Measurements from ENCODE around the gene VASH2. TPM values are rescaled to one million over a fixed set of nuclear protein-coding genes. Genes with fewer than 3 reads are reported as not detected.

VASH2 gene
- total and polyA plus RNA-seq, 12 donors, result 0.16 to 5.5 (median 0.29) TPM; not detected in 3

DNA sequence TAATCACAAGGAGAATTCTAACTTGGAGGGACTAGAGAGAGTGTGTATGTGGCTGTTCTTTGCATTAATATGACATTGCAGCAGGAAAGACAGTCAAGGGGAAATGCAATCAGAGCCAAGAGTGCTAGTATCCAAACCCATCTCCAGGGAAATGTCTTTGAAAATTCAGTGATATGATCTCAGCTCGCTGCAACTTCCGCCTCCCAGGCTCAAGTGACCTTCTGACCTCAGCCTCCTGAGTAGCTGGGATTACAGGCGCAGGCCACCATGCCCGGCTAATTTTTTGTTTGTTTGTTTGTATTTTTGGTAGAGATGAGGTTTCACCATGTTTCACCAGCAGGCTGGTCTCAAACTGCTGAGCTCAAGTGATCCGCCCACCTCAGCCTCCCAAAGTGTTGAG lies 16.3 kb downstream of the VASH2 start:
- Histone ChIP-seq H3K9me3 (replicated peaks in 1 of 3) (no peaks in the 10 kb centered on the region), H3K36me3 (replicated peaks in 1 of 2) (no peaks in the 10 kb centered on the region), H3K27me3 (peaks cover 10% of the 10 kb centered on the region), H3K4me3 (no peak overlapping the region), H3K27ac (no peak overlapping the region), H3K4me1 (replicated peaks in 1 of 2) (no peaks in the 10 kb centered on the region)
- 75 to 89% (median 83%) methylated on average over 5 of the region's 5 CpGs for WGBS, 4 donors
- no peak for DNase-seq
- TF ChIP-seq POLR2A (IDR thresholded peaks at IDR 0.05) (no peak), CTCF (IDR thresholded peaks at IDR 0.05) (no peak)
- intact Hi-C loops (cut with DNase I), result no loop called here

- Histone ChIP-seq H3K36me3 (replicated peaks in 1 of 2) (no peaks in the 10 kb centered on the region), H3K27me3 (peaks cover 13% of the 10 kb centered on the region), H3K4me1 (replicated peaks in 1 of 2) (no peaks in the 10 kb centered on the region), H3K9me3 (replicated peaks in 1 of 3) (no peaks in the 10 kb centered on the region), H3K4me3 (no peak overlapping the region), H3K27ac (no peak overlapping the region)
- WGBS, 4 donors, result 79 to 89% (median 81%) methylated on average over 8 of the region's 8 CpGs
- intact Hi-C loops (cut with DNase I), result no loop called here
- TF ChIP-seq POLR2A (IDR thresholded peaks at IDR 0.05) (no peak), CTCF (IDR thresholded peaks at IDR 0.05) (peak in 5 of 6 experiments; percentile 20 to 49 (median 40))
- DNase-seq, result no peak
These were observed 17.5 kb downstream of the VASH2 start for GRCh38 chr1:212967801-212968200.

DNA sequence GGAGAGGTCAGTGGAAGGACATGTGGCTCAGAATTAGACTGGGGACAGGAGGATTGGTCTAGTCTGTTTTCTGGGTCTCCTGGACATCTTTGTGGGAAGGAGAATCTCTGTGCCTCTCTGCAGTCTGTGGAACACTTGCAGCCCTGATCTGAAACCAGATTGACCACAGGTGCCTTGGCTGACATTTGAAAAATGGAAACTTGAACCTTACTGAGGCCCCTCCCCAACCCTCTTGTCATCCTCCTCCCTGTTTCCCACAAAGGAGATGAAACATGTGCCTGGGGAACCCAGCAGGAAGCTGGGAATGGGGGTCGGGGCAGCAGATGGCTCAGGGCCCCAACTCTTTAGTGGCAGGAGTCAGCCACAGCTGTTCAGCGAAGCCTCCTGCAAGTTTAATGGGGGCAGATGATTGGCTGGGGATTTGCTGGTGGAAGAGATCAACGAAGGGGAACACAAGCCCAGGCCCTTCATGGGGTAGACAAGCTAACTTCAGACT lies 18.1 kb downstream of the VASH2 start:
- H3K4me3 ChIP-seq, result no peak overlapping the region
- H3K27ac ChIP-seq, result no peak overlapping the region
- H3K4me1 ChIP-seq (replicated peaks in 1 of 2), result no peaks in the 10 kb centered on the region
- H3K9me3 ChIP-seq (replicated peaks in 1 of 3), result no peaks in the 10 kb centered on the region
- TF ChIP-seq CTCF (IDR thresholded peaks at IDR 0.05) (no peak), POLR2A (IDR thresholded peaks at IDR 0.05) (no peak)
- WGBS, 4 donors, result 60 to 86% (median 80%) methylated on average over 3 of the region's 3 CpGs
- no peaks in the 10 kb centered on the region for H3K36me3 ChIP-seq (replicated peaks in 1 of 2)
- DNase-seq, result no peak
- intact Hi-C loops (cut with DNase I), result no loop called here
- peaks cover 13% of the 10 kb centered on the region for H3K27me3 ChIP-seq

DNA sequence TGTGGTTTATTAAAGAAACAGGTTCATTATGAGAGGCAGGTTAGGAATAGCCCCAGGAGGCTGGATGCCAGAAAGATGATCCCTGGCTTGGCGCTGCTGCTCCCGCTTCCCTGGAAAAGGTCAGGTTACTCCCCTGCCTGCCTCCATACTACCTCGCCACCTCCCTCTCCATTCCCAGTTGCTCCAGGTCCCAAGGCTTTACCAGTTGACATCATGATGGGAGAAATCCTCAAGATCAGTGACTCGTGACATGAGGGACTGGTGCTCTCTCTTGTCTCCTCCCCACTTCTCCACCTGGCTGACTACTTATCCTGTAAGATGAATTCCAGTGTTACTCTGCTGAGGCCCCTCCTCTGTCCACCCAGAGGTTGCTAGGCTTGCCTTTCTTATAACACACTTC lies 19.7 kb downstream of the VASH2 start:
- Histone ChIP-seq H3K27me3 (peaks cover 13% of the 10 kb centered on the region), H3K4me1 (replicated peaks in 1 of 2) (no peaks in the 10 kb centered on the region), H3K4me3 (no peak overlapping the region), H3K36me3 (replicated peaks in 1 of 2) (no peaks in the 10 kb centered on the region), H3K27ac (no peak overlapping the region), H3K9me3 (replicated peaks in 1 of 3) (no peaks in the 10 kb centered on the region)
- WGBS, 4 donors, result 87 to 91% (median 89%) methylated on average over 2 to 4 of the region's 4 CpGs
- DNase-seq, result no peak
- intact Hi-C loops (cut with DNase I), result no loop called here
- no peak for TF ChIP-seq CTCF (IDR thresholded peaks at IDR 0.05)
- TF ChIP-seq POLR2A (IDR thresholded peaks at IDR 0.05), result no peak

Measured in adrenal gland (tissue), 12 donors.